GM23338 (cell line): ENCODE measurements around the gene TPCN2. TPM values are rescaled to one million over a fixed set of nuclear protein-coding genes. Genes with fewer than 3 reads are reported as not detected.

Experiments
- ATAC-seq: fragments of 200-7000 bp; cut with Tn5 transposase; 3 replicates; pipeline ENCODE4 v1.9.1; 2020
- DNase-seq: peaks from one replicate; pipeline ENCODE4 v3.0.0-alpha.2; 2015; ENCODE audit warnings: low spot score
- H2AFZ ChIP-seq: fragments of 200-600 bp; sonication (generic); 2 replicates; pipeline ENCODE4 v1.8.0; 2016; ENCODE audit warnings: antibody characterized with exemption, mild to moderate bottlenecking, moderate library complexity
- H3F3A ChIP-seq: fragments of 200-600 bp; sonication (generic); replicated peaks from 2 replicates; pipeline ENCODE4 v1.8.0; 2017; ENCODE audit warnings: antibody characterized with exemption, mixed run types, low read depth
- H3K27ac ChIP-seq: fragments of 200-600 bp; sonication (generic); 2 replicates; pipeline ENCODE4 v1.6.1; 2016; ENCODE audit warnings: low read depth
- H3K27me3 ChIP-seq: fragments of 200-600 bp; sonication (generic); 2 replicates; pipeline ENCODE4 v1.8.0; 2016; ENCODE audit warnings: mild to moderate bottlenecking, mixed run types, moderate library complexity; ENCODE audit not compliant: insufficient read depth
- H3K36me3 ChIP-seq: fragments of 200-600 bp; sonication (generic); 2 replicates; pipeline ENCODE4 v1.8.0; 2016; ENCODE audit warnings: mild to moderate bottlenecking; ENCODE audit not compliant: insufficient read depth
- H3K4me1 ChIP-seq: fragments of 200-600 bp; sonication (generic); 2 replicates; pipeline ENCODE4 v1.8.0; 2016; ENCODE audit warnings: mild to moderate bottlenecking, moderate library complexity; ENCODE audit not compliant: insufficient read depth
- H3K4me2 ChIP-seq: fragments of 200-600 bp; sonication (generic); 2 replicates; pipeline ENCODE4 v1.7.1; 2017; ENCODE audit warnings: mixed run types
- H3K4me3 ChIP-seq: fragments of 200-600 bp; sonication (generic); 2 replicates; pipeline ENCODE4 v1.6.1; 2016; ENCODE audit warnings: mixed run types
- H3K79me2 ChIP-seq: fragments of 200-600 bp; sonication (generic); replicated peaks from 2 replicates; pipeline ENCODE4 v1.8.0; 2017; ENCODE audit warnings: mild to moderate bottlenecking; ENCODE audit not compliant: insufficient read depth
- H3K9me2 ChIP-seq: fragments of 200-600 bp; sonication (generic); 2 replicates; pipeline ENCODE4 v1.8.0; 2017; ENCODE audit not compliant: insufficient read depth
- H4K20me1 ChIP-seq: fragments of 200-600 bp; sonication (generic); replicated peaks from 2 replicates; pipeline ENCODE4 v1.8.0; 2017; ENCODE audit warnings: mild to moderate bottlenecking; ENCODE audit not compliant: insufficient read depth
- H3K27ac Mint-ChIP-seq: 2 replicates; pipeline ENCODE4 v1.8.0; 2020; ENCODE audit warnings: inconsistent platforms, mild to moderate bottlenecking, moderate library complexity, mixed read lengths
- H3K27me3 Mint-ChIP-seq: 3 replicates; pipeline ENCODE4 v1.8.0; 2022; ENCODE audit warnings: low read depth, mild to moderate bottlenecking, moderate library complexity, mixed read lengths, inconsistent platforms; ENCODE audit not compliant: insufficient read depth, poor library complexity
- H3K36me3 Mint-ChIP-seq: 3 replicates; pipeline ENCODE4 v1.8.0; 2021; ENCODE audit warnings: low read depth, mild to moderate bottlenecking, inconsistent platforms, moderate library complexity, mixed read lengths
- H3K4me1 Mint-ChIP-seq: 3 replicates; pipeline ENCODE4 v1.8.0; 2020; ENCODE audit warnings: mild to moderate bottlenecking, inconsistent platforms, mixed read lengths
- H3K4me3 Mint-ChIP-seq: 3 replicates; pipeline ENCODE4 v1.8.0; 2021; ENCODE audit warnings: moderate library complexity, mild to moderate bottlenecking, inconsistent platforms, mixed read lengths
- H3K9me3 Mint-ChIP-seq: 3 replicates; pipeline ENCODE4 v1.8.0; 2020; ENCODE audit warnings: moderate library complexity, mild to moderate bottlenecking, inconsistent platforms, mixed read lengths
- JUNB ChIP-seq: IDR thresholded peaks from one replicate; pipeline ENCODE4 v1.6.1; 2016; ENCODE audit warnings: antibody characterized with exemption; ENCODE audit not compliant: unreplicated experiment
- STAT1 ChIP-seq: IDR thresholded peaks from one replicate; pipeline ENCODE4 v1.6.1; 2016; ENCODE audit warnings: antibody characterized with exemption; ENCODE audit not compliant: unreplicated experiment
- ZNF114 ChIP-seq: fragments of 250-450 bp; sonication (Bioruptor Pico); IDR thresholded peaks from 2 replicates; pipeline ENCODE4 v1.5.0; 2020; ENCODE audit warnings: mild to moderate bottlenecking, moderate library complexity
- ZNF462 ChIP-seq: fragments of 250-450 bp; sonication (Bioruptor Pico); IDR thresholded peaks from 2 replicates; pipeline ENCODE4 v1.5.0; 2020; ENCODE audit warnings: mild to moderate bottlenecking, moderate library complexity
- polyA plus RNA-seq: library from polyadenylated mRNA; unstranded; fragments of >200 nt; fragmentation: Nextera tagmentation; extraction: Ambion mirVana; gene quantifications from 2 replicates; pipeline ENCODE4 v1.2.1, GENCODE V29; 2016
- total RNA-seq: library from RNA; depleted of rRNA; stranded (reverse); fragments of >200 nt; shearing (Covaris generic); gene quantifications from 2 replicates; pipeline ENCODE4 v1.2.3, GENCODE V29; 2014

Gene TPCN2
- total and polyA plus RNA-seq, 2 experiments from 2014 or later: 5.8 to 14.7 TPM

- TF ChIP-seq ZNF462 (CRISPR knock-in tag) (no peak), ZNF114 (CRISPR knock-in tag) (no peak)
Measured at GRCh38 chr11:69153661-69154060, 104.9 kb downstream of the TPCN2 start (continued).

- no peak overlapping the region for H3K4me3 Mint-ChIP-seq
- peaks cover 22% of the 10 kb centered on the region for H3K4me1 Mint-ChIP-seq
- H3F3A ChIP-seq: no peaks in the 10 kb centered on the region
- H3K36me3 ChIP-seq: no peaks in the 10 kb centered on the region; the same call in 1 of the 2 replicates
- H3K9me2 ChIP-seq: no peaks in the 10 kb centered on the region
- H3K27ac ChIP-seq: no peak overlapping the region
- H3K9me3 Mint-ChIP-seq: peaks cover 6% of the 10 kb centered on the region; the same call in 2 of the 3 replicates
- peaks cover 3% of the 10 kb centered on the region; the same call in 2 of the 3 replicates for H3K36me3 Mint-ChIP-seq
- no peaks in the 10 kb centered on the region for H3K79me2 ChIP-seq
- H3K27me3 ChIP-seq: no peaks in the 10 kb centered on the region
- H3K4me2 ChIP-seq: no peak overlapping the region
- no peaks in the 10 kb centered on the region for H4K20me1 ChIP-seq
- peaks cover 17% of the 10 kb centered on the region for H3K27me3 Mint-ChIP-seq
- peaks cover 17% of the 10 kb centered on the region for H3K4me1 ChIP-seq
- ATAC-seq (no peak), DNase-seq (no peak)
- H3K4me3 ChIP-seq: no peak overlapping the region
- H2AFZ ChIP-seq: no peak overlapping the region
- H3K27ac Mint-ChIP-seq: no peak overlapping the region
- TF ChIP-seq JUNB: no peak
- no peak for TF ChIP-seq ZNF114 (CRISPR knock-in tag)
- TF ChIP-seq ZNF462 (CRISPR knock-in tag): no peak
- TF ChIP-seq STAT1: no peak
Measured at GRCh38 chr11:69154211-69154913, 105.6 kb downstream of the TPCN2 start.
